Measurements from ENCODE around the gene EXOC6. TPM values are rescaled to one million over a fixed set of nuclear protein-coding genes. Genes with fewer than 3 reads are reported as not detected.
A peak's percentile ranks its signal among the peaks of the same experiment; 100 is the strongest.

Gene EXOC6
- total RNA-seq, 1 donor from 2014 or later = 37.6 TPM

GRCh38 chr10:92832998-92833650, 15.2 kb upstream of the EXOC6 start:
- no peak for DNase-seq (ENCODE audit: extremely low read depth, low read depth, low spot score)

- DNase-seq (ENCODE audit: extremely low read depth, low read depth, low spot score) = no peak
Measured at GRCh38 chr10:92834331-92834730, 14.0 kb upstream of the EXOC6 start.

- DNase-seq (ENCODE audit: extremely low read depth, low read depth, low spot score) = no peak
Measured at GRCh38 chr10:92834986-92835385, 13.3 kb upstream of the EXOC6 start.

- no peak for DNase-seq (ENCODE audit: extremely low read depth, low read depth, low spot score)
Measured at GRCh38 chr10:92837456-92837855, 10.9 kb upstream of the EXOC6 start.

- DNase-seq (ENCODE audit: extremely low read depth, low read depth, low spot score) = peak; percentile 84
Measured at GRCh38 chr10:92839191-92840085, 8.9 kb upstream of the EXOC6 start.

GRCh38 chr10:92844746-92845145, 3.6 kb upstream of the EXOC6 start:
- no peak for DNase-seq (ENCODE audit: extremely low read depth, low read depth, low spot score)

- DNase-seq (ENCODE audit: extremely low read depth, low read depth, low spot score) = no peak
Measured at GRCh38 chr10:92845921-92846320, 2.4 kb upstream of the EXOC6 start.

- DNase-seq (ENCODE audit: extremely low read depth, low read depth, low spot score) = no peak
Measured at GRCh38 chr10:92846344-92846743, 2.0 kb upstream of the EXOC6 start.

- DNase-seq (ENCODE audit: extremely low read depth, low read depth, low spot score) = no peak
Measured at GRCh38 chr10:92846854-92847201, 1.5 kb upstream of the EXOC6 start.

GRCh38 chr10:92847202-92847864, 987 bp upstream of the EXOC6 start:
- DNase-seq (ENCODE audit: extremely low read depth, low read depth, low spot score) = no peak

- DNase-seq (ENCODE audit: extremely low read depth, low read depth, low spot score) = no peak
Measured at GRCh38 chr10:92848037-92848440, 281 bp upstream of the EXOC6 start.

- DNase-seq (ENCODE audit: extremely low read depth, low read depth, low spot score) = no peak
Measured at GRCh38 chr10:92849234-92849525, 860 bp downstream of the EXOC6 start.

GRCh38 chr10:92849576-92850090, 1.3 kb downstream of the EXOC6 start:
- DNase-seq (ENCODE audit: extremely low read depth, low read depth, low spot score) = no peak

GRCh38 chr10:92850185-92850584, 1.9 kb downstream of the EXOC6 start:
- DNase-seq (ENCODE audit: extremely low read depth, low read depth, low spot score) = no peak

GRCh38 chr10:92851003-92851402, 2.7 kb downstream of the EXOC6 start:
- no peak for DNase-seq (ENCODE audit: extremely low read depth, low read depth, low spot score)

GRCh38 chr10:92855560-92855959, 7.2 kb downstream of the EXOC6 start:
- DNase-seq (ENCODE audit: extremely low read depth, low read depth, low spot score) = no peak

GRCh38 chr10:92857904-92858514, 9.7 kb downstream of the EXOC6 start:
- DNase-seq (ENCODE audit: extremely low read depth, low read depth, low spot score) = no peak

GRCh38 chr10:92867235-92867634, 18.9 kb downstream of the EXOC6 start:
- DNase-seq (ENCODE audit: extremely low read depth, low read depth, low spot score) = no peak

- DNase-seq (ENCODE audit: extremely low read depth, low read depth, low spot score) = no peak
Measured at GRCh38 chr10:92868036-92868435, 19.7 kb downstream of the EXOC6 start.

- DNase-seq (ENCODE audit: extremely low read depth, low read depth, low spot score) = no peak
Measured at GRCh38 chr10:92868557-92868956, 20.2 kb downstream of the EXOC6 start.

- DNase-seq (ENCODE audit: extremely low read depth, low read depth, low spot score) = no peak
Measured at GRCh38 chr10:92873029-92873428, 24.7 kb downstream of the EXOC6 start.
